Measurements from ENCODE around the gene TMEM94. TPM values are rescaled to one million over a fixed set of nuclear protein-coding genes. Genes with fewer than 3 reads are reported as not detected.

TMEM94 gene
- total and polyA plus RNA-seq, 4 experiments from 2014 or later: 3.9 to 109 (median 63.3) TPM

DNA sequence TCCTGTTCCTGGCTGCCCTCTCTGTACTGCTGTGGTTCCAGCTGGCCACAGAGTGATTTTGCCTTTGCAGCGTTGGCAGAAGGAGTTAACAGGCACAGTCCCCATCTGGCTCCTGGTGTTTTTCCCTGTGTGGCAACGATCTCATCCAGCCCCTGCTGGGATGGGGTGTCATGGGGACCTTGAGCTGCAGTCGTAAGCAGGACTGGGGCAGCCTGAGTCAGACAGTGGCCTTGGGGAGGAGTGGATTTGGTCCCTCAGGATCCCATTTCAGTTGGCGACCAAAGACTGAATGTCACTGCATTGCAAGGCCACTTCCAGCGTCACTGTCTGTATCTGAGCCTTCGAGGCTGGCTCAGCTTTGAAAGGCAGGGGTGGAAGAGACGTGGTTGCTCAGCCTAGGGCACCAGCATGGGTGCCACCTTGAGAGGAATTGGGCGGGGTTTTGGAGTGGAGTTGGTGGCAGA lies 11.9 kb downstream of the TMEM94 start:
- H3K9me3 ChIP-seq (ENCODE audit: control insufficient read depth in 1 of 2, low read length in 2 of 2): no peaks in the 10 kb centered on the region
- no peaks in the 10 kb centered on the region for H3K9me3 Mint-ChIP-seq
- H3K4me3 ChIP-seq (ENCODE audit: low read length in 2 of 2): no peak overlapping the region
- H3K27ac ChIP-seq (ENCODE audit: low read depth, low read length): no peak overlapping the region
- H3K36me3 Mint-ChIP-seq: peaks cover 17 to 19% of the 10 kb centered on the region in 2 donors
- peaks cover 14% of the 10 kb centered on the region for H3K36me3 ChIP-seq (ENCODE audit: insufficient read depth, low read length)
- intact Hi-C loops (cut with micrococcal nuclease): no loop called here
- no peak overlapping the region for H3K4me3 Mint-ChIP-seq
- ChIA-PET POLR2A (ENCODE audit: partially characterized antibody) (interaction anchor here (0.6 to 1.1 kb wide), 2 partner anchors 12 to 58 kb away, joined by 3 read pairs; partner anchors contain the start of gene TMEM94), CTCF (ENCODE audit: partially characterized antibody) (interaction anchor here (0.7 to 1.5 kb wide), 3 partner anchors 9 to 43 kb away, joined by 3 read pairs; no protein-coding TSS in a partner anchor)
- no peaks in the 10 kb centered on the region for H3K4me1 ChIP-seq (ENCODE audit: insufficient read depth, low read length)
- no peaks in the 10 kb centered on the region for H3K27me3 Mint-ChIP-seq
- no peak for DNase-seq
- H3K4me1 Mint-ChIP-seq: peaks cover 8 to 18% (median 10%) of the 10 kb centered on the region in 4 donors
- peak overlapping the region in 1 of 7 donors; percentile 42 for H3K27ac Mint-ChIP-seq
- no peaks in the 10 kb centered on the region for H3K27me3 ChIP-seq (ENCODE audit: insufficient read depth, low read length)

DNA sequence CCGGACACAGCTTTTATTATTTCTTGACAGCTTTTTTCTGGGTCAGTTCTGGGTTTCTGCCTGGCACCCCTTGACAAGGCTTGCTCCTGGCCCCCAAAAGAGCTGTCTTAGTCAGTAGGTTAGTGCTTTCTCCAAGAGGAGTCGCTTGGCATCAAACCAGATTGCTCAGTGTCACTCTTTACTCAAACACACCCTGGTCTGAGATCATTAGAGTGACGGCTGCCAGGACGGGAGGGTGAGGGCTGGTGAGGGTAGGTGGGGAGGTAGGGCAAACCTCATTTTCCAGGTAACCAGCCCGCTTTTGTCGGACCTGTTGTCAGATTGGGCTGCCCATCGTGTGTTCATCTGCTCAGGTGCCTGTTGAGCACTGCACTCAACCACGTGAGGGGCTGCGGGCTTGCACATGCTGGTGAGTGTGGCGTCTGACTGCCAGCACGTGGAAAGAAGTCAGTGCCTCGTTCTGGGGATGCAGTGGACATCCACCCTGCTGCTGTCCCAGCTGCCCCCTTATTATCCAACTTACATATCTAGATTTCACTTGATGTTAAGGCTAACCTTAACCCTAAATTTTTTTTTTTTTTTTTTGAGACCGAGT lies 12.4 kb downstream of the TMEM94 start:
- intact Hi-C loops (cut with micrococcal nuclease): no loop called here
- Histone ChIP-seq H3K4me3 (ENCODE audit: low read length in 2 of 2) (no peak overlapping the region), H3K27ac (ENCODE audit: low read depth, low read length) (no peak overlapping the region), H3K4me1 (ENCODE audit: insufficient read depth, low read length) (no peaks in the 10 kb centered on the region), H3K36me3 (ENCODE audit: insufficient read depth, low read length) (peaks cover 15% of the 10 kb centered on the region), H3K9me3 (ENCODE audit: control insufficient read depth in 1 of 2, low read length in 2 of 2) (no peaks in the 10 kb centered on the region), H3K27me3 (ENCODE audit: insufficient read depth, low read length) (no peaks in the 10 kb centered on the region)
- no peaks in the 10 kb centered on the region for H3K27me3 Mint-ChIP-seq
- ChIA-PET POLR2A (ENCODE audit: partially characterized antibody) (interaction anchor here (1.1 kb wide), 1 partner anchor 12 kb away, joined by 3 read pairs; the partner anchor contains the start of gene TMEM94), CTCF (ENCODE audit: partially characterized antibody) (interaction anchor here (0.7 to 1.1 kb wide), 2 partner anchors 42 to 44 kb away, joined by 3 read pairs; no protein-coding TSS in a partner anchor)
- DNase-seq: no peak
- H3K27ac Mint-ChIP-seq: no peak overlapping the region
- H3K4me1 Mint-ChIP-seq: peaks cover 6 to 12% (median 9%) of the 10 kb centered on the region in 4 donors
- H3K9me3 Mint-ChIP-seq: no peaks in the 10 kb centered on the region
- peaks cover 19 to 21% of the 10 kb centered on the region in 2 donors for H3K36me3 Mint-ChIP-seq
- no peak overlapping the region for H3K4me3 Mint-ChIP-seq

DNA sequence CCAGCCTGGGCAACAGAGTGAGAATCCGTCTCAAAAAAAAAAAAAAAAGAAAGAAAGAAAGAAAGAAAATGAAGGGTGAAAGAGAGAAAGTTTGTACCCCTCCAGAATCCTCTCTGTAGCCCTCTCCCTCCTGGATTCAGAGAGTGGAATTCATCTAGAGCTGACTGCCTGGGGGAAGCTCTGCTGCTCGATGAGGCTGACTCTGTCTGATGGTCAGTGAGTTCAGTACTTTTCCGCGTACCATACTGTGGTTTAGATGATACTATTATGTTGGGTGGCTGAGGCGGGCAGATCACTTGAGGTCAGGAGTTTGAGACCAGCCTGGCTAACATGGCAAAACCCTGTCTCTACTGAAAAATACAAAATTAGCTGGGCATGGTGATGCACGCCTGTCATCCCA lies 14.8 kb downstream of the TMEM94 start:
- H3K4me3 Mint-ChIP-seq: no peak overlapping the region
- no peaks in the 10 kb centered on the region for H3K27me3 Mint-ChIP-seq
- no peak overlapping the region for H3K27ac ChIP-seq (ENCODE audit: low read depth, low read length)
- ChIA-PET POLR2A (ENCODE audit: partially characterized antibody) (interaction anchor here (0.5 kb wide), 1 partner anchor 47 kb away, joined by 3 read pairs; no protein-coding TSS in a partner anchor), CTCF (ENCODE audit: partially characterized antibody) (interaction anchor here (0.7 to 1.2 kb wide), 2 partner anchors 141 to 162 kb away, joined by 3 read pairs; no protein-coding TSS in a partner anchor)
- no peak for DNase-seq
- H3K36me3 Mint-ChIP-seq: peaks cover 16 to 32% of the 10 kb centered on the region in 2 donors
- no peak overlapping the region for H3K4me3 ChIP-seq (ENCODE audit: low read length in 2 of 2)
- H3K27me3 ChIP-seq (ENCODE audit: insufficient read depth, low read length): no peaks in the 10 kb centered on the region
- intact Hi-C loops (cut with micrococcal nuclease): no loop called here
- H3K4me1 ChIP-seq (ENCODE audit: insufficient read depth, low read length): no peaks in the 10 kb centered on the region
- no peaks in the 10 kb centered on the region for H3K9me3 ChIP-seq (ENCODE audit: control insufficient read depth in 1 of 2, low read length in 2 of 2)
- H3K9me3 Mint-ChIP-seq: no peaks in the 10 kb centered on the region
- H3K36me3 ChIP-seq (ENCODE audit: insufficient read depth, low read length): peaks cover 15% of the 10 kb centered on the region
- H3K27ac Mint-ChIP-seq: peak overlapping the region in 1 of 7 donors; percentile 75
- H3K4me1 Mint-ChIP-seq: peaks cover 1 to 4% (median 2%) of the 10 kb centered on the region in 4 donors

GRCh38 chr17:75472119-75472518 lies 15.7 kb downstream of the TMEM94 start:
- H3K4me1 Mint-ChIP-seq: peaks cover 0 to 8% (median 4%) of the 10 kb centered on the region in 4 donors
- ChIA-PET POLR2A (ENCODE audit: partially characterized antibody) (no interaction called here), CTCF (ENCODE audit: partially characterized antibody) (no interaction called here)
- Histone ChIP-seq H3K36me3 (ENCODE audit: insufficient read depth, low read length) (peaks cover 15% of the 10 kb centered on the region), H3K27ac (ENCODE audit: low read depth, low read length) (no peak overlapping the region), H3K4me3 (ENCODE audit: low read length in 2 of 2) (no peak overlapping the region), H3K9me3 (ENCODE audit: control insufficient read depth in 1 of 2, low read length in 2 of 2) (no peaks in the 10 kb centered on the region), H3K27me3 (ENCODE audit: insufficient read depth, low read length) (no peaks in the 10 kb centered on the region), H3K4me1 (ENCODE audit: insufficient read depth, low read length) (no peaks in the 10 kb centered on the region)
- peak overlapping the region in 1 of 7 donors; percentile 65 for H3K27ac Mint-ChIP-seq
- intact Hi-C loops (cut with micrococcal nuclease): no loop called here
- H3K36me3 Mint-ChIP-seq: peaks cover 16 to 41% of the 10 kb centered on the region in 2 donors
- no peak for DNase-seq
- H3K9me3 Mint-ChIP-seq: no peaks in the 10 kb centered on the region
- H3K27me3 Mint-ChIP-seq: no peaks in the 10 kb centered on the region
- H3K4me3 Mint-ChIP-seq: no peak overlapping the region

DNA sequence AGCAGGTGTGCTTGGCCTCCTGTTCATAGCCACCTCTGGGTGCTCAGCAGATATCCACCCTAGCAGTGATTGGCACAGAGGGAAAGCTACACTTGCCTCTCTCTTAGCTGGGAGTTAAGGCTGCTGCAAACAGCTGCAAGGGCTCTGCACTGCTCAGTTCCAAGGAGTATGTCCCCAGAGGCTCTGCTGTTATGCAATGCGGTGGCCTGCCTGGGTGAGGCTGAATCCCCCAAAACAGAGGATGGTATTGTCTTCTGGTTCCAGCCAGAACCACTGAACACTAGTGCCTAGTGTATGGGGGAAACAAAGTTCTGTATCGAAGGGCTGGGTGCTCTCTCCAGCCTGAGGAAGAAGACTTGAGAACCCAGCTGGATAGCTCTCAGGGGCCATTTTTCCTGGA lies 16.8 kb downstream of the TMEM94 start:
- peaks cover 12 to 42% of the 10 kb centered on the region in 2 donors for H3K36me3 Mint-ChIP-seq
- H3K9me3 Mint-ChIP-seq: no peaks in the 10 kb centered on the region
- no peak overlapping the region for H3K27ac ChIP-seq (ENCODE audit: low read depth, low read length)
- H3K4me3 Mint-ChIP-seq: no peak overlapping the region
- no peaks in the 10 kb centered on the region for H3K27me3 Mint-ChIP-seq
- no peak overlapping the region for H3K4me3 ChIP-seq (ENCODE audit: low read length in 2 of 2)
- peaks cover 15% of the 10 kb centered on the region for H3K36me3 ChIP-seq (ENCODE audit: insufficient read depth, low read length)
- no peak for DNase-seq
- intact Hi-C loops (cut with micrococcal nuclease): no loop called here
- H3K4me1 ChIP-seq (ENCODE audit: insufficient read depth, low read length): no peaks in the 10 kb centered on the region
- no peak overlapping the region for H3K27ac Mint-ChIP-seq
- CTCF ChIA-PET (ENCODE audit: partially characterized antibody): no interaction called here
- H3K9me3 ChIP-seq (ENCODE audit: control insufficient read depth in 1 of 2, low read length in 2 of 2): no peaks in the 10 kb centered on the region
- H3K4me1 Mint-ChIP-seq: peaks cover 0 to 6% (median 3%) of the 10 kb centered on the region in 4 donors
- POLR2A ChIA-PET (ENCODE audit: partially characterized antibody): no interaction called here
- H3K27me3 ChIP-seq (ENCODE audit: insufficient read depth, low read length): no peaks in the 10 kb centered on the region

GRCh38 chr17:75474736-75475135 lies 18.3 kb downstream of the TMEM94 start:
- Histone ChIP-seq H3K36me3 (ENCODE audit: insufficient read depth, low read length) (peaks cover 15% of the 10 kb centered on the region), H3K4me3 (ENCODE audit: low read length in 2 of 2) (no peak overlapping the region), H3K27me3 (ENCODE audit: insufficient read depth, low read length) (no peaks in the 10 kb centered on the region), H3K27ac (ENCODE audit: low read depth, low read length) (no peak overlapping the region), H3K4me1 (ENCODE audit: insufficient read depth, low read length) (no peaks in the 10 kb centered on the region), H3K9me3 (ENCODE audit: control insufficient read depth in 1 of 2, low read length in 2 of 2) (no peaks in the 10 kb centered on the region)
- H3K9me3 Mint-ChIP-seq: no peaks in the 10 kb centered on the region
- peaks cover 12 to 42% of the 10 kb centered on the region in 2 donors for H3K36me3 Mint-ChIP-seq
- H3K27ac Mint-ChIP-seq: no peak overlapping the region
- POLR2A ChIA-PET (ENCODE audit: partially characterized antibody): no interaction called here
- H3K27me3 Mint-ChIP-seq: no peaks in the 10 kb centered on the region
- intact Hi-C loops (cut with micrococcal nuclease): no loop called here
- H3K4me1 Mint-ChIP-seq: peaks cover 0 to 8% (median 3%) of the 10 kb centered on the region in 4 donors
- no peak for DNase-seq
- CTCF ChIA-PET (ENCODE audit: partially characterized antibody): no interaction called here
- H3K4me3 Mint-ChIP-seq: no peak overlapping the region

GRCh38 chr17:75475144-75475835 lies 18.9 kb downstream of the TMEM94 start:
- H3K27ac Mint-ChIP-seq: peak overlapping the region in 1 of 7 donors; percentile 60
- intact Hi-C loops (cut with micrococcal nuclease): no loop called here

More at GRCh38 chr17:75475144-75475835, 18.9 kb downstream of the TMEM94 start:
- H3K9me3 Mint-ChIP-seq: no peaks in the 10 kb centered on the region
- H3K27me3 ChIP-seq (ENCODE audit: insufficient read depth, low read length): no peaks in the 10 kb centered on the region
- ChIA-PET CTCF (ENCODE audit: partially characterized antibody) (no interaction called here), POLR2A (ENCODE audit: partially characterized antibody) (interaction anchor here (0.9 kb wide), 1 partner anchor 15 kb away, joined by 3 read pairs; no protein-coding TSS in a partner anchor)
- no peaks in the 10 kb centered on the region for H3K27me3 Mint-ChIP-seq
- H3K36me3 Mint-ChIP-seq: peaks cover 12 to 44% of the 10 kb centered on the region in 2 donors
- H3K4me1 ChIP-seq (ENCODE audit: insufficient read depth, low read length): no peaks in the 10 kb centered on the region
- H3K4me1 Mint-ChIP-seq: peaks cover 0 to 11% (median 3%) of the 10 kb centered on the region in 4 donors
- DNase-seq: no peak
- no peak overlapping the region for H3K4me3 Mint-ChIP-seq
- no peaks in the 10 kb centered on the region for H3K9me3 ChIP-seq (ENCODE audit: control insufficient read depth in 1 of 2, low read length in 2 of 2)
- peaks cover 15% of the 10 kb centered on the region for H3K36me3 ChIP-seq (ENCODE audit: insufficient read depth, low read length)
- no peak overlapping the region for H3K27ac ChIP-seq (ENCODE audit: low read depth, low read length)
- no peak overlapping the region for H3K4me3 ChIP-seq (ENCODE audit: low read length in 2 of 2)

Data from CD4-positive, alpha-beta memory T cell (primary cell).